ENCODE measurements around the gene PPM1D. TPM values are rescaled to one million over a fixed set of nuclear protein-coding genes. Genes with fewer than 3 reads are reported as not detected.

PPM1D gene
- total and polyA plus RNA-seq, 2 of the 13 experiments (the other 11 are each of a cell fraction or from before 2014, with no cell fraction given), result 8.0 to 26.2 TPM

DNA sequence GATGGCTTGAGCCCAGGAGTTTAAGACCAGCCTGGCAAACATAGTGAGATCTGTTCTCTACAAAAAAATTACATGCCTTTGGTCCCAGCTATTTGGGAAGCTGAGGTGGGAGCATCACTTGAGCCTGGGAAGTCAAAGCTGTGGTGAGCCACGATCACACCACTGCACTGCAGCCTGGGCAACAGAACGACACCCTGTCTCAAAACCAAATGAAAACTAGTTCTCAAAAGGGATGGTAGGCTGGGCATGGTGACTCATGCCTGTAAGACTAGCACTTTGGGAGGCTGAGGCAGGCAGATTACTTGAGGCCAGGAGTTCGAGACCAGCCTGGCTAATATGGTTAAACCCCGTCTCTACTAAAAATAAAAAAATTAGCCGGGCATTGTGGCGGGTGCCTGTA, 31.1 kb downstream of the PPM1D start (continued):
- TF ChIP-seq, protein P1, sequence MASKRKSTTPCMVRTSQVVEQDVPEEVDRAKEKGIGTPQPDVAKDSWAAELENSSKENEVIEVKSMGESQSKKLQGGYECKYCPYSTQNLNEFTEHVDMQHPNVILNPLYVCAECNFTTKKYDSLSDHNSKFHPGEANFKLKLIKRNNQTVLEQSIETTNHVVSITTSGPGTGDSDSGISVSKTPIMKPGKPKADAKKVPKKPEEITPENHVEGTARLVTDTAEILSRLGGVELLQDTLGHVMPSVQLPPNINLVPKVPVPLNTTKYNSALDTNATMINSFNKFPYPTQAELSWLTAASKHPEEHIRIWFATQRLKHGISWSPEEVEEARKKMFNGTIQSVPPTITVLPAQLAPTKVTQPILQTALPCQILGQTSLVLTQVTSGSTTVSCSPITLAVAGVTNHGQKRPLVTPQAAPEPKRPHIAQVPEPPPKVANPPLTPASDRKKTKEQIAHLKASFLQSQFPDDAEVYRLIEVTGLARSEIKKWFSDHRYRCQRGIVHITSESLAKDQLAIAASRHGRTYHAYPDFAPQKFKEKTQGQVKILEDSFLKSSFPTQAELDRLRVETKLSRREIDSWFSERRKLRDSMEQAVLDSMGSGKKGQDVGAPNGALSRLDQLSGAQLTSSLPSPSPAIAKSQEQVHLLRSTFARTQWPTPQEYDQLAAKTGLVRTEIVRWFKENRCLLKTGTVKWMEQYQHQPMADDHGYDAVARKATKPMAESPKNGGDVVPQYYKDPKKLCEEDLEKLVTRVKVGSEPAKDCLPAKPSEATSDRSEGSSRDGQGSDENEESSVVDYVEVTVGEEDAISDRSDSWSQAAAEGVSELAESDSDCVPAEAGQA (IDR thresholded peaks at IDR 0.05; ENCODE audit: low read depth), result no peak
- TF ChIP-seq, protein P1 (CRISPR knock-in tag; IDR thresholded peaks at IDR 0.05; ENCODE audit: borderline replicate concordance), result no peak
- no peak for TF ChIP-seq YEATS2 (CRISPR knock-in tag; IDR thresholded peaks at IDR 0.05; ENCODE audit: borderline replicate concordance)
- TF ChIP-seq ZNF672 (CRISPR knock-in tag; IDR thresholded peaks at IDR 0.05), result no peak
- TF ChIP-seq ZSCAN22 (CRISPR knock-in tag; IDR thresholded peaks at IDR 0.05), result no peak
- no peak for TF ChIP-seq MIER3 (CRISPR knock-in tag; IDR thresholded peaks at IDR 0.05; ENCODE audit: borderline replicate concordance)
- TF ChIP-seq ESRRA (CRISPR knock-in tag; IDR thresholded peaks at IDR 0.05; ENCODE audit: low read depth), result no peak
- TF ChIP-seq ZNF234 (CRISPR knock-in tag; conservative IDR thresholded peaks at IDR 0.05), result no peak
- no peak for TF ChIP-seq RNF2 (conservative IDR thresholded peaks at IDR 0.05; ENCODE audit: low read depth)

Data from HepG2 (cell line).